ENCODE results near the gene U2AF1.
"Not testable (repeated sequence)": the region's sequence is repeated elsewhere in the genome, so short reads cannot be mapped to it uniquely, and the experiment has no call there.

DNA sequence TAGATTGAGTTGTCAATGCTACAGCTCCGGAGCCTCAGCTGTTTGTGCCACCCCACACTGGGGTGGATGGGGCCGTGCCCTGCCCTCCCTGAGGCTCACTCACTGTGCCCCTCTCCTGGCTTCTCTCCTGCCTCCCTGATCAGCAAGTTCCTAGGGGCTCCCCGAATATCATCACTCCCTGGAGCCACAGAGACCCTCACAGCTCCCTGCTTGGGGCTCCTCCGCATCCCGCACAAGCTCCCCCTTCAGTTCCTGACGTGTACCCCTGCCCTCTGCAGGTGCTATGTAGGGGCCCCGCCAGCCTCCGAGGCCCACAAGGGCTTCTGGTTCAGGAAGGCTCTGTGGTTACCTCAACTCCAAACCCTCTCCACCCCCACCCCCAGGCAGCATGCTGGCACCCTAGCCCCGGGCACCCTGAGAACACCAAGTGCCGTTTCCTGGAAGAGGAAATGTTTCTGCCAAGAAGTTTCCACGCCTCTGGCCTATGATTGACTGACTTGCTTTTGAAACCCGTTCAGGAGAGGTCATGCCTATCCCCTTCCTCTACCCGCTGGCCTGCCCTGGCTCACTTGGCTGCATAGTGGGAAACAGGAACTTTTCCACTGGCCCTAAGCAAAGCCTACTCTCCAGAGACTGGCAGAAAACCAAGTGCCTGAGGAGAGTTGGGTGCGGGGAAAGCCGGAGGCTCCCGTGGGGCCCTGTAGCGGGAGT lies 62.0 kb downstream of the U2AF1 start:
- TF ChIP-seq, protein P1, sequence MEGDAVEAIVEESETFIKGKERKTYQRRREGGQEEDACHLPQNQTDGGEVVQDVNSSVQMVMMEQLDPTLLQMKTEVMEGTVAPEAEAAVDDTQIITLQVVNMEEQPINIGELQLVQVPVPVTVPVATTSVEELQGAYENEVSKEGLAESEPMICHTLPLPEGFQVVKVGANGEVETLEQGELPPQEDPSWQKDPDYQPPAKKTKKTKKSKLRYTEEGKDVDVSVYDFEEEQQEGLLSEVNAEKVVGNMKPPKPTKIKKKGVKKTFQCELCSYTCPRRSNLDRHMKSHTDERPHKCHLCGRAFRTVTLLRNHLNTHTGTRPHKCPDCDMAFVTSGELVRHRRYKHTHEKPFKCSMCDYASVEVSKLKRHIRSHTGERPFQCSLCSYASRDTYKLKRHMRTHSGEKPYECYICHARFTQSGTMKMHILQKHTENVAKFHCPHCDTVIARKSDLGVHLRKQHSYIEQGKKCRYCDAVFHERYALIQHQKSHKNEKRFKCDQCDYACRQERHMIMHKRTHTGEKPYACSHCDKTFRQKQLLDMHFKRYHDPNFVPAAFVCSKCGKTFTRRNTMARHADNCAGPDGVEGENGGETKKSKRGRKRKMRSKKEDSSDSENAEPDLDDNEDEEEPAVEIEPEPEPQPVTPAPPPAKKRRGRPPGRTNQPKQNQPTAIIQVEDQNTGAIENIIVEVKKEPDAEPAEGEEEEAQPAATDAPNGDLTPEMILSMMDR (IDR thresholded peaks at IDR 0.05), result not testable (repeated sequence)
- TF ChIP-seq EP300 (IDR thresholded peaks at IDR 0.05), result not testable (repeated sequence)

All from esophagus muscularis mucosa (tissue), 3 donors.